ENCODE data around the gene TMEM131L. TPM values are rescaled to one million over a fixed set of nuclear protein-coding genes. Genes with fewer than 3 reads are reported as not detected.

TMEM131L gene
- polyA plus RNA-seq, 2 of the 4 experiments (the other 2 are of a cell fraction): 3.4 to 5.0 TPM

- H3K4me2 ChIP-seq: no peak overlapping the region; the same call in 2 of the 3 replicates
- WGBS (ENCODE audit: missing lambda C conversion rate): 95% methylated on average over 15 of the region's 15 CpGs
- TF ChIP-seq JUN (IDR thresholded peaks at IDR 0.05) (no peak), CEBPB (IDR thresholded peaks at IDR 0.05) (0 out of 4 replicates have a peak, but pooled peaks of 1 of the 2 experiments have one; percentile 23), SREBF2 (IDR thresholded peaks at IDR 0.05) (no peak), TP53 (CRISPR knock-in tag; IDR thresholded peaks at IDR 0.05) (no peak)
- TF ChIP-seq, protein P1, sequence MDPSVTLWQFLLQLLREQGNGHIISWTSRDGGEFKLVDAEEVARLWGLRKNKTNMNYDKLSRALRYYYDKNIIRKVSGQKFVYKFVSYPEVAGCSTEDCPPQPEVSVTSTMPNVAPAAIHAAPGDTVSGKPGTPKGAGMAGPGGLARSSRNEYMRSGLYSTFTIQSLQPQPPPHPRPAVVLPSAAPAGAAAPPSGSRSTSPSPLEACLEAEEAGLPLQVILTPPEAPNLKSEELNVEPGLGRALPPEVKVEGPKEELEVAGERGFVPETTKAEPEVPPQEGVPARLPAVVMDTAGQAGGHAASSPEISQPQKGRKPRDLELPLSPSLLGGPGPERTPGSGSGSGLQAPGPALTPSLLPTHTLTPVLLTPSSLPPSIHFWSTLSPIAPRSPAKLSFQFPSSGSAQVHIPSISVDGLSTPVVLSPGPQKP (IDR thresholded peaks at IDR 0.05; ENCODE audit: low read depth, low read length): no peak
- no peak for FAIRE-seq
- H3K4me3 ChIP-seq: no peak overlapping the region
- H3K27ac ChIP-seq: peak overlapping the region in 1 of 2 experiments; percentile 50; a peak in 1 of 6 replicates
- ATAC-seq: no peak
- peaks cover 37% of the 10 kb centered on the region for H3K4me1 ChIP-seq
- POLR2A ChIA-PET: no interaction called here
- no peaks in the 10 kb centered on the region for H3K9me3 ChIP-seq
- DNase-seq (ENCODE audit: low read depth in 1 of 2, low spot score in 1 of 2): no peak
- CTCF ChIA-PET: interaction anchor here (0.5 kb wide), 1 partner anchor 167 kb away, joined by 3 read pairs; no protein-coding TSS in a partner anchor
These were observed 48.7 kb downstream of the TMEM131L start for GRCh38 chr4:153514688-153515426.

GRCh38 chr4:153517159-153517558 lies 51.0 kb downstream of the TMEM131L start:
- CTCF ChIA-PET: no interaction called here
- Histone ChIP-seq H3K27ac (no peak overlapping the region), H3K4me1 (peaks cover 33% of the 10 kb centered on the region), H3K4me3 (no peak overlapping the region), H3K4me2 (no peak overlapping the region), H3K9me3 (no peaks in the 10 kb centered on the region)
- ATAC-seq (no peak), FAIRE-seq (no peak), DNase-seq (ENCODE audit: low read depth in 1 of 2, low spot score in 1 of 2) (no peak)
- POLR2A ChIA-PET: no interaction called here
- TF ChIP-seq CBX2 (IDR thresholded peaks at IDR 0.05; ENCODE audit: borderline replicate concordance, low read depth) (no peak), ESRRA (IDR thresholded peaks at IDR 0.05; ENCODE audit: borderline replicate concordance, low read length) (no peak), ATOH8 (CRISPR knock-in tag; IDR thresholded peaks at IDR 0.05; ENCODE audit: low read depth) (no peak)
- 98% methylated on average over 3 of the region's 3 CpGs for WGBS (ENCODE audit: missing lambda C conversion rate)

GRCh38 chr4:153518001-153518400 lies 51.8 kb downstream of the TMEM131L start:
- Histone ChIP-seq H3K4me1 (peaks cover 24% of the 10 kb centered on the region), H3K4me3 (no peak overlapping the region), H3K27ac (no peak overlapping the region; a peak in 1 of 6 replicates), H3K4me2 (no peak overlapping the region), H3K9me3 (no peaks in the 10 kb centered on the region)
- WGBS (ENCODE audit: missing lambda C conversion rate): 96% methylated on average over 8 of the region's 8 CpGs
- no peak for DNase-seq (ENCODE audit: low read depth in 1 of 2, low spot score in 1 of 2)
- CTCF ChIA-PET: interaction anchor here (0.6 kb wide), 1 partner anchor 32 kb away, joined by 3 read pairs; no protein-coding TSS in a partner anchor
- no peak for ATAC-seq
- FAIRE-seq: no peak
- POLR2A ChIA-PET: no interaction called here
- TF ChIP-seq, protein P1 (IDR thresholded peaks at IDR 0.05; ENCODE audit: low read depth, low read length): no peak
- TF ChIP-seq PBX3 (IDR thresholded peaks at IDR 0.05) (no peak), KDM1A (IDR thresholded peaks at IDR 0.05; ENCODE audit: low read depth) (no peak), HMGXB4 (CRISPR knock-in tag; IDR thresholded peaks at IDR 0.05; ENCODE audit: borderline replicate concordance) (no peak), BCL3 (IDR thresholded peaks at IDR 0.05) (no peak), RFX5 (IDR thresholded peaks at IDR 0.05) (no peak), REST (IDR thresholded peaks at IDR 0.05) (no peak), NR3C1 (IDR thresholded peaks at IDR 0.05) (no peak), RNF2 (IDR thresholded peaks at IDR 0.05; ENCODE audit: borderline replicate concordance, low read depth) (no peak), TP53 (CRISPR knock-in tag; IDR thresholded peaks at IDR 0.05) (no peak)
- TF ChIP-seq, protein P2, sequence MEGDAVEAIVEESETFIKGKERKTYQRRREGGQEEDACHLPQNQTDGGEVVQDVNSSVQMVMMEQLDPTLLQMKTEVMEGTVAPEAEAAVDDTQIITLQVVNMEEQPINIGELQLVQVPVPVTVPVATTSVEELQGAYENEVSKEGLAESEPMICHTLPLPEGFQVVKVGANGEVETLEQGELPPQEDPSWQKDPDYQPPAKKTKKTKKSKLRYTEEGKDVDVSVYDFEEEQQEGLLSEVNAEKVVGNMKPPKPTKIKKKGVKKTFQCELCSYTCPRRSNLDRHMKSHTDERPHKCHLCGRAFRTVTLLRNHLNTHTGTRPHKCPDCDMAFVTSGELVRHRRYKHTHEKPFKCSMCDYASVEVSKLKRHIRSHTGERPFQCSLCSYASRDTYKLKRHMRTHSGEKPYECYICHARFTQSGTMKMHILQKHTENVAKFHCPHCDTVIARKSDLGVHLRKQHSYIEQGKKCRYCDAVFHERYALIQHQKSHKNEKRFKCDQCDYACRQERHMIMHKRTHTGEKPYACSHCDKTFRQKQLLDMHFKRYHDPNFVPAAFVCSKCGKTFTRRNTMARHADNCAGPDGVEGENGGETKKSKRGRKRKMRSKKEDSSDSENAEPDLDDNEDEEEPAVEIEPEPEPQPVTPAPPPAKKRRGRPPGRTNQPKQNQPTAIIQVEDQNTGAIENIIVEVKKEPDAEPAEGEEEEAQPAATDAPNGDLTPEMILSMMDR (IDR thresholded peaks at IDR 0.05): no peak

Data from A549 (cell line).